MV-4-11 (cell line): ENCODE results near the gene ANKRD30A.
"Not testable (repeated sequence)": the region's sequence is repeated elsewhere in the genome, so short reads cannot be mapped to it uniquely, and the experiment has no call there.

Source experiments
- DNase-seq: peaks from one replicate; lab custom pipeline; 2025; lab: John Stamatoyannopoulos, UW

ANKRD30A gene

DNA sequence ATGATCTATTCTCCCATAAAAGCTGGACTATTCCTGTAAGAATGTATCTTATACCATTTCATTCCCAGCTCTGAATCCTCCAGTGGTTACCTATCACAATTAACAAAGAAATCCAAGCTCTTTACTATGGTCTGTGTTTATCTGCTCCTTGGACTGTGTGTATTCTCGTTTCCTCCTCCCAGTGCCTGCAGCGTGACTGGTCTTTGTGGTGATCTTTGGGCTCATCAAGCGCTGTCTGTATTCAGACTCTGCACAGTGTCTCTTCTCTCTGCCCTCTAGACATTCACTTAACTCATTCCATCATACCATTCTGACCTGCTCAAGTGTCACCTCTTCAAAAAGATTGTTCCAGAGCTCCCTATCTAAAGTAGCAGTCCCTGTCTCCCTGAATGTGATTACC is 130.4 kb downstream of the ANKRD30A start:
- DNase-seq, result not testable (repeated sequence)

DNA sequence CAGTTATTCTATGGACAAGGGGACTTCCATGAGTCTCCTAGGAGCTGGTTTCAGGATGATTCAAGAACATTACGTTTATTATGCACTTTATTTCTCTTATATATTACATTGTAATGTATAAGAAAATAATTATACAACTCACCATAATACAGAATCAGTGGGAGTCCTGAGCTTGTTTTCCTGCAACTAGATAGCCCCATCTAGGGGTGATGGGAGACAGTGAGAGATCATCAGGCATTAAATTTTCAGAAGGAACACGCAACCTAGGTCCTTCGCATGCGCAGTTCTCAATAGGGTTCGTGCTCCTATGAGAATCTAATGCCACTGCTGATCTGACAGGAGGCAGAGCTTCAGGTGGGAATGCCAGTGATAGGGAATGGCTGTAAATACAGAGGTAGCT is 137.9 kb downstream of the ANKRD30A start:
- no peak for DNase-seq

DNA sequence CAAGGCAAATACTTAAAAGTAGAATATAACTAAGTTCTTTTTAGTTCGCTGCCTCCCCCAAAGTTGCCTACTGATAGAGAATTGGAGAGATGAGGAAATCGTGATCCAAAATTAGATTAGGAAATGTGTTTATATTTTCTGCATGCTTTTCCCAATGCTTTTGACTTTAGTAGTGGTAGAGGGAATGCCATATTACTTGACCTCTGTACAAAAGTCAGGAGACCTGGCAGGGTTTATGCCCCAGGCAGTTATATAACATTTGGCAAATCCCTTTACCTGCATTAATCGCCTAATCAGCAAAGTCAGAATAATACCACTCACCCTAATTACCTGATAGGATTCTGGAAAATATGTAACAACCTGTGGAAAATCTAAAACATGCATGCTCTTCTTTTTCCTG is 142.9 kb downstream of the ANKRD30A start:
- DNase-seq, result no peak

DNA sequence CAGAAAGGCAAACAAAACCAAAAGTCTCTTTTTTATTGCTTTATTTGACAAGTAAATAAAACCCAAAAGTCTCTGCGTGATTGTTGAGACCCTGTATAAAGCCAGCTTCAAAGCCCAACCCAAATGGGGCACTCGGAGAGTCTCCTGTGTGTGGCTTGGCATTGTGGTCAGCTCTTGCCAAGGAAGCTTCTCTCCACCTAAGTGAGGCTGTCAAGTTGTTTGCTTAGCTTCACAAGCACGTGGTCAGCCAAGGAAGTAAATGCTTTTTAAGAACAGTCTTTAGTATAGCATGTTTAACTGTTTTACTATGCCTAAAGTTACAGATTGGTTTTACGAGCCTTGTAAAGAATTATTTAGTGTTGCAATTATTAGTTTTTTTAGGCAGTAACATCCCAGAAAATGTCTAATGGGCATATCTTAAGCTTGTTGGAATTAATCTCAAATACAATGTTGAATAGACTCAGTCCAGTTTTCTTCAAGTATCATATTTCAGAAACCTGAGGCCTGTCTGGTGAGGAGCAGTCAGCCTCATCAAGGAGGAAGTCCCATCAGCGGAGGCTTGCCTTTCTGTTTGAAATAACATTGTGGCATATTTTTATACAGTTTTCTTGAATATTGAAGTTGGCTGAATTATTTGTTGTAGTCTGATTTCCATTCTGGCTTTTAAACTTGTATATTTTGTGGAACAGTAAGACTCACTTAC is 144.3 kb downstream of the ANKRD30A start:
- DNase-seq, result no peak

DNA sequence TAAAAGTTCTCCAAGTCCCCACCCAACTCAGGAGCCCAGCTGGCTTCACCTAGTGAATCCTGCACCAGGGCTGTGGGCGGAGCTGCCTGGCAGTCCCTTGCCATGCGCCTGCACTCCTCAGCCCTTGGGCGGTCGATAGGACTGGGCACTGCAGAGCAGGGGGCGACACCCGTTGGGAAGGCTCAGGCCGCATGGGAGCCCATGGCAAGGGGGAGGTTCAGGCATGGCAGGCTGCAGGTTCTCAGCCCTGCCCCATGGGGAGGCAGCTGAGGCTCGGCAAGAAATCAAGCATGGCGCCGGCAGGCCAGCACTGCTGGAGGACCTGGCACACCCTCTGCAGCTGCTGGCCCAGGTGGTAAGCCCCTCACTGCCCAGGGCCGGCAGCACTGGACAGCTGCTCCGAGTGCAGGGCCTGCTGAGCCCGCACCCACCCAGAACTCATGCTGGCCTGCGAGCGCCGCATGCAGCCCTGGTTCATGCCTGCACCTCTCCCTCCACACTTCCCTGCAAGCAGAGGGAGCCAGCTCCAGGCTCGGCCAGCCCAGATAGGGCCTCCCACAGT is 149.9 kb downstream of the ANKRD30A start:
- DNase-seq, result no peak

DNA sequence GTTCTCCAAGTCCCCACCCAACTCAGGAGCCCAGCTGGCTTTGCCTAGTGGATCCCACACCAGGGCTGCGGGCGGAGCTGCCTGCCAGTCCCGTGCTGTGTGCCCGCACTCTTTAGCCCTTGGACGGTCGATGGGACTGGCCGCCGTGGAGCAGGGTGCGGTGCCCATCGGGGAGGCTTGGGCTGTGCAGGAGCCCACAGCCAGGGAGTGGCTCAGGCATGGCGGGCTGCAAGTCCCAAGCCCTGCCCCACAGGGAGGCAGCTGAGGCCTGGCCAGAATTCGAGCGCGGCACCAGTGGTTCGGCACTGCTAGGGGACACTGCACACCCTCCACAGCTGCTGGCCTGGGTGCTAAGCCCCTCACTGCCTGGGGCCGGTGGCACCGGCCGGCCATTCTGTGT is 159.7 kb downstream of the ANKRD30A start:
- no peak for DNase-seq

DNA sequence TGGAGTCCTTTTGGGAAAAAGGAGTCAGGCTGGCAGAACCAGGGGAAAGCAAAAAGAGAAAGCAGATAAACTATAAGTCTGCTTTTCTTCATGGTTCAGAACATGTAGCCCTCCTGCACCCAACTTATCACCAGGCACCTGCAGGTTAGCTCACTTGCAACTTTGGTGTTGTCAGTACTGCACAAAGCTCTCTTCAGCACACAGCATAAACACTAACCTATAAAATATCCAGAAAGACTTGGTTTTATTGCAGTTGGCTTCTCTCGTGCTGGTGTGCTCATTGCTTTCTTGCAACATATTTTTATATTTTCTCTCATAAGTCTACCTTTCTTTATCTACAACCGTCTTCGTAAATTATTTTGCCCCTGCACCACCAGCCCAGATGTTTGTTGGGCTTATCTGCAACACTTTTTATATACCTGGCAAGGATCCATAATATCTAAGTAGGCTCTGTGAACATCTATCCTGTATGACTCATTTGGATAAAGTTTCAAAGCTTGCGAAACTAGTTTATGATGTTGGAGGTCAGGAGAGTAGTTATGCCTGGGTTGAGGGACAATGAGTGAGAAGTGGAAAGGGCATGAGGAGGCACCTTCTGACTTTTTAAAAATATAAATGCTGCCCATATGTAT is 164.6 kb downstream of the ANKRD30A start:
- no peak for DNase-seq

DNA sequence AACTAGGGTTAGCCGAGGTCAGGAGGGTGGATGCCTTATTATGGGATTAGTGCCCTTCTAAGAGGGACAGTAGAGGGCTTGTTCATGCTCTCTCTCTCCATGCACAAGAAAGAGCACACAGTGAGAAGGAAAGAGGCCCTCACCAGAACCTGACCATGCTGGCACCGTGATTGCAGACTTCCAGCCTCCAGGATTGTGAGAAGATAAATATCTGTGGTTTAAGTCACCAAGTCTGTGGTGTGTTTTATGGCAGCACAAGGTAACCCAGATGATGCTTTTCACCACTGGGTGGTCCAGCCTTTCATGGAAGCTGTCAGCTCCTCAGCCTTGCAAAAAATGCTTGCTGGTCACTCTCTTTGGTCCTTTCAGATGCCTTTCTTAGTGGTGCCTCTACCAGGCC is 175.9 kb downstream of the ANKRD30A start:
- no peak for DNase-seq

DNA sequence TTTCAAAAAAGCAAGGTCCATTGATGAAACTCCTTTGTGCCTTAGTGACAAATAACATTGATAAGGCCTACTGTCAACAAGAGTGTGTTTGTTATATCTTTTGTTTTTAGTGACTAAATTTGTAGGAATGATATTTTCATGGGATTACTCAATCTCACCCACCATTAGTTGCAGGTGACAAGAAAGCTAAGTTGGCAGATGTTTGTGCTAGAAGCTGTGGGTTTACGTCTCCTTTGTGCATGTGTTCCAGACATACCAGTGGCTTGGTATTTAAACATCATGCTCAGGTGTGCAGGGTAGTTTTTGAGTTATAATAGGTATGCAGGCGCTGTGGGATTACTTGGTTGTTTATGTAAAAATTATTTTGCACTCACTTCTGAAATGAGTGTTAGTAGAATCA is 178.6 kb downstream of the ANKRD30A start:
- DNase-seq, result no peak

DNA sequence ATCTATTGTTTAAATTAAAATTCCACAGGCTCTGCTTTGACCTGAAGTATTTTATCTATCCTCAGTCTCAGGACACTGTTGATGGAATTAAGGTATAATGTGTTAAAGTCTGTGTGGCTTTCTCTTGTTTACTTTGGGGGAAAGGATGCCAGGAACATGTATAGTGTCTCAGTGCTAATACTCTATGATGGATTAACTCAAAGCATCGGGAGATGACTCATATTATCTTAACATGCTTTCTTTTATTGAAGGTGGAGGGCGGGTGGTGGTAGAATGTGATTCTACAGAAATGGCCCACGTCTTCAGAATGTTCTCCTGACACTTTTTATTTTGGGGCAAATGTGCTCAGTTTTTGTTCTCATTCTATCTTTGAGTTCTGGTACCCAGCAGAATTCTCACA is 189.0 kb downstream of the ANKRD30A start:
- no peak for DNase-seq

DNA sequence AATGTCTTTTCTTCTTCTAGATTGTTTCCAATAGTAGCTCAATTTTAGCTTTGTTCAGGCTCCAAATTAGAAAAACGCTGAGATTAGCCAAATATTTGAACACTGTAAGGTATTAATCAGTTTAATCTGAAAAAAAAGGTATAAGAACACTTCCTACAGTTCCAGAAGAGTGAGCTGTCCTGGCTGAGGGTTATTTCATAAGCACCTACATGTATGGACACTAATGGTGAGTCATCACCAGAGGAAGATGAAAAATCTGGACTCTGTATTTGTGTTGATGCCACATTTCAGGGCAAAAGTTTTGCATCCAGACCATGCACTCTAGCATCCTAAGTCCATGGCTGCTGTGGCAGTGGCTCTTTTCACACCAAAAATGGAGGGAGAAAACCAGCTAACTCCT is 189.5 kb downstream of the ANKRD30A start:
- DNase-seq, result no peak

DNA sequence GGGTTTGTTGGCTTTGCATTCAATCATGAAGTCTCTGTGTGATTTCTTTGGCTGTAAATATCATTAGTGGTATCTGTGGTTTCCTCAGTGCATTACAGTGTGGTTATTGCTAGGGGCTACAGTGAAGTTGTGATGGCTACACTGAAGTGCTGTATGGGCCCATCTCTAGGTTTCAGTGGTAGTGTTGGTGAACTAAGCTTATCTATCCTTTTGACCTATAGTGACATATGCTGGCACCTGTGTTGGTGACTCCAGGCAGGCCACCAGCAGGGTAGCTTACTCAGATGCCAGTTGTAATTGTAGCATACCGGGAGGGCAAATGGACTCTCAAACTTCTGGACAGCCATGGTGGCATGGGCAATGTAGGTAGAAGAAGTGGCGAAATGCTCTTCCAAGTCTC is 219.0 kb downstream of the ANKRD30A start:
- DNase-seq, result no peak

DNA sequence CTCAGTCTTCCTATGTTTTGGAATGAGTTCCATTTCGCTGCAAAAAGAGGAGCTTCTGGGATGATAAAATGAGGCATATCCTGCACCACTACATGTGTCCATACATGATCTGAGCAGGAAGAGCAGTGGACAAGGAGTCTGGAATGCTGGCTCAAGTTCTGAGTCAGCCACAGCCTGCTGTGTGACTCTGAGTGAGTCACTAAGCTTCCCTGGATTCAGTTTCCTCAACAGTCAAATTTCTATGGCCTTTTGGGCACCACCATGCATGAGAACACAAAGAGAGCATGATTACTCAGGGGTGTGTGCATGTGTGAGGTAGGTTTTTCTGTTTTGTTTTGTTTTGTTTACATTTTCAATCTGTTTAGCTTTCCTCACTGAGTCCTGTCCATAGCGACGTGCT is 254.6 kb downstream of the ANKRD30A start:
- DNase-seq, result no peak

DNA sequence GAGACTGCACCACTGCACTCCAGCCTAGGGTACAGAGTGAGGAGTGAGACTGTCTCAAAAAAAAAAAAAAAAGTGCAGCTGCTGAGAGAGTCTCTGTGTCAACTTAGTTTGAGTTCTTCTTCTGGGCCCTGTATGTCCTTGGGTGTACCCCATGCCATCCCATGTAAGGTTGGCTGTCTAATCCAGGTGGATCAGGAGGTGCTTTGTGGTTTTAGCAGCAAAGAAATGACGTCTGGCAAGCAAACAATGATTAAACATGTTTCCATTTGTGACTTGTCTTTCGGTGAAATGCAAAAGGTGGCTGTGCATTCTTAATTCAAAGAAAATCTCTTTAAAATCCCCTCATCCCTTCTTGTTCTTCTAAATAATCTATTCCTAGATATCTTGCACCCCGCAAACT is 255.9 kb downstream of the ANKRD30A start:
- no peak for DNase-seq

DNA sequence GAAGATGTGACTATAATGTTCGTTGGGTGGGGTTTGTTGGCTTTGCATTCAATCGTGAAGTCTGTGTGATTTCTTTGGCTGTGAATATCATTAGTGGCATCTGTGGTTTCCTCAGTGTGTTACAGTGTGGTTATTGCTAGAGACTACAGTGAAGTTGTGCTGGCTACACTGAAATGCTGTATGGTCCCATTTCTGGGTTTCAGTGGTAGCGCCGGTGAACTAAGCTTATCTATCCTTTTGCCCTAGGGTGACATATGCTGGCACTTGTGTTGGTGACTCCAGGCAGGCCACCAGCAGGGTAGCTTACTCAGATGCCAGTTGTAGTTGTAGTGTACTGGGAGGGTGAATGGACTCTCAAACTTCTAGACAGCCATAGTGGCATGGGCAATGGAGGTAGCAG is 259.5 kb downstream of the ANKRD30A start:
- no peak for DNase-seq

DNA sequence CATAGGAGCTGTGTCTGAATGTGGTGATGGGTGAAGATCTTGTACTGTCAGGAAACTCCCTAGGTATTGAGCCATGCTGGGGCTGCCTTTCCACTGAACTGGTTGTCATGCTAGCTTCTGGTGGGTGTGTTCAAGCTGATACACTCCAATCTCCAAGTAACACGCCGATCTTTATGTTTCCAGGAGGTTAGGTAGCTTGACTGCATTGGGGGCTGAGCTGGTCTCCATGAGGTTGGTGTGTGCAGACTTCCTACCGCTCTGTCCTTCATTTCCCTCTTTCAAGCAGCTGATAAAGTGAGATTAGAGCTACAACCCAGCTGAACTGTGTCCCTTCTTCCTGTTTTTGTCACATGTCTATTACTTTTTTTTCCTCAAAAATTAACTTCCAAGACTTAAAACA is 265.5 kb downstream of the ANKRD30A start:
- no peak for DNase-seq

DNA sequence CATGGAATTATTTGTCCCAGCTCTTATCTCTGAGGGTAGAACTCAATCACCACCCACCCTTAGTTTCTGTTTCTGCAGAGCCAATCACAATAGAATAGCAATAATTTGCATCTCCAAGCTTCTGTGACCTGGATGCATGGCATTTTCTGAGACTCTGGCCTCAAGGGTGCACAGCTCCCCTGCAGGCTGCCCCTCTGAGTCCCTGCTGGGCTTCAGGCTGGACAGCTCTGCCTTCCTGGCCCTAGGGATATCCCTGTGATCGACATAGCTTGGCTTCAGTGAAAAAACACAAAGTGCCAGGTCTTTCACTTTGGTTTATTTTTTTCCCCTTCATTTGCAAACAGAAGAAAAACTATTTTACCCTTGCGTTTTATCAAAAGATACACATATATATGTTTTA is 275.4 kb downstream of the ANKRD30A start:
- not testable (repeated sequence) for DNase-seq

DNA sequence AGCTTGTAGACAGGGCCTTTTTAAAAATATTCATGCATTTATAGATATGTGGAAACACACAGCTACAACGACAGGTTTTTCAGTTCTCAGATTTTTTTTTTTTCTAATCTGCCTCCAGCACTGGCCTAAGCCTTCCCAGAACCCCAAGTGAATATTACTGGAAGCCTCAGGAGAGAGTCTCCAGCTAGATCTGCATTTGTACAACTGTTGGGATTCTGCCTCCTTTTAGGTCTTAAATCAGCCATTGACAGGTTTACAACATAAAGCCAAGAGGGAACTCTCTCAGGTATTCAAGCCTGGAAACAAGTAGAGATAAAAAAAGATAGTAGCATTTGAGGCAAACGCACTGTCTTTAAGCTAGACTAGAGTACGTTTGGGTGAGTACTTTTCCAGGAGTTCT is 275.8 kb downstream of the ANKRD30A start:
- DNase-seq, result no peak

DNA sequence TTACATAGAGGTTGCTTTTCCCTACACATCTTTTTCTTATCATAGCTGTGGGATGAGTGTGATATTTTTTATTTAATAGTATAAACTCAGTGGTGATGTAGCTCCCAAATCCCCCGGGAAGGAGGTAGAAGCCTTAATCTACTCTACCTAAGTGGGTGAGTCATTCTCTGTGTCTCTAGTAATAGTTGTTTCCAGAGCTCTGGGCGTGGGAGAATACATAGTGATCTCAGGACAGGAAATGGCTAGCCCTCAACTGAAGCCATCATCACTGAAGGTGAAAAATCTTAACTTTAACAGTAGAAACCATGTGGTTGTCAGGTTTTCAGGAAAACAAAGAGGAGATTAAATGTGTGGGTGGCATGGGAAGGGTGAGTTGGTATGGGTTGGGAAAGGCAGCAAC is 278.4 kb downstream of the ANKRD30A start:
- DNase-seq, result no peak
